ENCODE measurements around the gene CLIP2. TPM values are rescaled to one million over a fixed set of nuclear protein-coding genes. Genes with fewer than 3 reads are reported as not detected.
A peak's percentile ranks its signal among the peaks of the same experiment; 100 is the strongest.
"Not testable (repeated sequence)": the region's sequence is repeated elsewhere in the genome, so short reads cannot be mapped to it uniquely, and the experiment has no call there.

Gene CLIP2
- total and polyA plus RNA-seq, 7 donors: 20.7 to 56.4 (median 23.4) TPM

- intact Hi-C loops (cut with DNase I): loop anchor here (2.0 to 5.0 kb wide), 3 partner anchors 102 to 190 kb away; no protein-coding TSS in a partner anchor
- not testable (repeated sequence) for H3K9me3 ChIP-seq, H3K27me3 ChIP-seq, H3K4me3 ChIP-seq
- H3K4me1 ChIP-seq: peaks cover 0 to 15% (median 10%) of the 10 kb centered on the region in 4 donors
- peak; percentile 77 for DNase-seq
- peak in 1 of 4 experiments; percentile 37 for TF ChIP-seq CTCF (IDR thresholded peaks at IDR 0.05)
- peaks cover 0 to 55% (median 12%) of the 10 kb centered on the region in 4 donors for H3K36me3 ChIP-seq
- H3K27ac ChIP-seq: peak overlapping the region; percentile 47 to 69 (median 54)
- 78 to 84% methylated on average over 3 of the region's 3 CpGs for WGBS, 2 donors
Observed at GRCh38 chr7:74394601-74395000, 105.4 kb downstream of the CLIP2 start.

GRCh38 chr7:74395745-74396311 lies 106.6 kb downstream of the CLIP2 start:
- 82 to 92% methylated on average over 4 of the region's 4 CpGs for WGBS, 2 donors
- Histone ChIP-seq H3K9me3 (no peaks in the 10 kb centered on the region), H3K36me3 (peaks cover 0 to 57% (median 12%) of the 10 kb centered on the region in 4 donors), H3K4me3 (no peak overlapping the region), H3K27ac (no peak overlapping the region), H3K4me1 (peaks cover 0 to 15% (median 10%) of the 10 kb centered on the region in 4 donors), H3K27me3 (no peaks in the 10 kb centered on the region)
- peak; percentile 30 for DNase-seq
- intact Hi-C loops (cut with DNase I): loop anchor here (2.0 kb wide), 1 partner anchor 191 kb away; no protein-coding TSS in a partner anchor
- TF ChIP-seq EP300 (IDR thresholded peaks at IDR 0.05): no peak
- TF ChIP-seq CTCF (IDR thresholded peaks at IDR 0.05): no peak
- TF ChIP-seq POLR2AphosphoS5 (IDR thresholded peaks at IDR 0.05): no peak
- TF ChIP-seq POLR2A (IDR thresholded peaks at IDR 0.05): no peak

- Histone ChIP-seq H3K27me3 (no peaks in the 10 kb centered on the region), H3K36me3 (peaks cover 0 to 56% (median 12%) of the 10 kb centered on the region in 4 donors), H3K4me3 (no peak overlapping the region), H3K4me1 (peaks cover 0 to 15% (median 10%) of the 10 kb centered on the region in 4 donors), H3K27ac (no peak overlapping the region), H3K9me3 (no peaks in the 10 kb centered on the region)
- WGBS, 2 donors: 95 to 96% methylated on average over 11 of the region's 11 CpGs
- TF ChIP-seq POLR2A (IDR thresholded peaks at IDR 0.05): no peak
- TF ChIP-seq POLR2AphosphoS5 (IDR thresholded peaks at IDR 0.05): no peak
- TF ChIP-seq EP300 (IDR thresholded peaks at IDR 0.05): no peak
- TF ChIP-seq CTCF (IDR thresholded peaks at IDR 0.05): no peak
- intact Hi-C loops (cut with DNase I): no loop called here
- peak; percentile 56 for DNase-seq
Observed at GRCh38 chr7:74396993-74397392, 107.8 kb downstream of the CLIP2 start.

GRCh38 chr7:74398426-74398825 lies 109.2 kb downstream of the CLIP2 start:
- H3K36me3 ChIP-seq: peaks cover 0 to 57% (median 14%) of the 10 kb centered on the region in 4 donors
- no peak overlapping the region for H3K27ac ChIP-seq
- no peak overlapping the region for H3K4me3 ChIP-seq
- intact Hi-C loops (cut with DNase I): no loop called here
- peaks cover 0 to 14% (median 9%) of the 10 kb centered on the region in 4 donors for H3K4me1 ChIP-seq
- TF ChIP-seq POLR2AphosphoS5 (IDR thresholded peaks at IDR 0.05) (no peak), CTCF (IDR thresholded peaks at IDR 0.05) (no peak), POLR2A (IDR thresholded peaks at IDR 0.05) (no peak), EP300 (IDR thresholded peaks at IDR 0.05) (no peak)
- H3K27me3 ChIP-seq: no peaks in the 10 kb centered on the region
- WGBS, 2 donors: 96 to 98% methylated on average over 8 of the region's 8 CpGs
- no peaks in the 10 kb centered on the region for H3K9me3 ChIP-seq
- peak; percentile 57 for DNase-seq

GRCh38 chr7:74399006-74399405 lies 109.8 kb downstream of the CLIP2 start:
- H3K36me3 ChIP-seq: peaks cover 0 to 63% (median 16%) of the 10 kb centered on the region in 4 donors
- DNase-seq: peak; percentile 60
- no peak for TF ChIP-seq POLR2AphosphoS5 (IDR thresholded peaks at IDR 0.05)
- TF ChIP-seq POLR2A (IDR thresholded peaks at IDR 0.05): no peak
- no peak for TF ChIP-seq EP300 (IDR thresholded peaks at IDR 0.05)
- H3K27ac ChIP-seq: no peak overlapping the region
- WGBS, 2 donors: 87 to 93% methylated on average over 6 of the region's 6 CpGs
- intact Hi-C loops (cut with DNase I): no loop called here
- H3K9me3 ChIP-seq: no peaks in the 10 kb centered on the region
- H3K4me3 ChIP-seq: no peak overlapping the region
- peaks cover 0 to 10% (median 7%) of the 10 kb centered on the region in 4 donors for H3K4me1 ChIP-seq
- H3K27me3 ChIP-seq: no peaks in the 10 kb centered on the region

Measured in sigmoid colon (tissue), 7 donors.